Esophagus muscularis mucosa (tissue), 4 donors: Measurements from ENCODE around the gene BTG4.

Source experiments
- CTCF ChIP-seq, 3 experiments: fragments of 200-600 bp in 2 of 3; fragments of 450-650 bp in 1 of 3; sonication (generic) in 2 of 3; IDR thresholded peaks; one replicate each; pipeline ENCODE4 v1.5.1; 2017 to 2019; ENCODE audit warnings: antibody characterized with exemption in 3 of 3, mild to moderate bottlenecking in 2 of 3, moderate library complexity in 1 of 3
- EP300 ChIP-seq: sonication (generic); formaldehyde crosslinking; IDR thresholded peaks from one replicate; pipeline ENCODE4 v1.6.1; 2017; ENCODE audit warnings: antibody characterized with exemption
- POLR2A ChIP-seq: fragments of 450-650 bp; IDR thresholded peaks from one replicate; pipeline ENCODE4 v1.6.1; 2017; ENCODE audit warnings: antibody characterized with exemption, moderate library complexity, mild to moderate bottlenecking, low read depth
- POLR2AphosphoS5 ChIP-seq, 2 donors: sonication (generic); formaldehyde crosslinking; IDR thresholded peaks; one replicate each; pipeline ENCODE4 v1.6.1; 2017; ENCODE audit warnings: antibody characterized with exemption in 2 of 2

GRCh38 chr11:111456859-111457730 lies 55.1 kb downstream of the BTG4 start:
- TF ChIP-seq POLR2A (no peak), POLR2AphosphoS5 (IDR thresholded peaks at IDR 0.05) (no peak), EP300 (no peak), CTCF (IDR thresholded peaks at IDR 0.05) (no peak)
